HepG2 (cell line): ENCODE data around the gene USF2. TPM values are rescaled to one million over a fixed set of nuclear protein-coding genes. Genes with fewer than 3 reads are reported as not detected.

Experiments used
- AGO1 ChIP-seq: fragments of 200-400 bp; formaldehyde crosslinking; IDR thresholded peaks from 2 replicates; pipeline ENCODE4 v1.6.1; 2017; ENCODE audit warnings: mild to moderate bottlenecking, low read depth, low read length, moderate library complexity; ENCODE audit not compliant: poor library complexity, severe bottlenecking
- KMT2A ChIP-seq: sonication (generic); formaldehyde crosslinking; IDR thresholded peaks from 2 replicates; pipeline ENCODE4 v1.4.0; 2020; ENCODE audit warnings: missing genetic modification reagents
- KMT2B ChIP-seq: IDR thresholded peaks from 2 replicates; pipeline ENCODE4 v1.6.1; 2016; ENCODE audit warnings: missing genetic modification reagents, missing compliant biosample characterization
- LRRFIP1 ChIP-seq: sonication (generic); formaldehyde crosslinking; conservative IDR thresholded peaks from 2 replicates; pipeline ENCODE4 v1.4.0; 2020; ENCODE audit warnings: missing genetic modification reagents
- NFAT5 ChIP-seq: sonication (generic); formaldehyde crosslinking; IDR thresholded peaks from 2 replicates; pipeline ENCODE4 v1.4.0; 2020; ENCODE audit warnings: missing genetic modification reagents
- NR2C2 ChIP-seq: sonication (generic); formaldehyde crosslinking; IDR thresholded peaks from 2 replicates; pipeline ENCODE4 v1.4.0; 2020; ENCODE audit warnings: missing genetic modification reagents, mild to moderate bottlenecking, moderate library complexity, borderline replicate concordance
- RBFOX2 ChIP-seq: fragments of 200-400 bp; formaldehyde crosslinking; IDR thresholded peaks from 2 replicates; pipeline ENCODE4 v1.6.1; 2017; ENCODE audit warnings: low read depth, mild to moderate bottlenecking, low read length
- RBM39 ChIP-seq: fragments of 200-400 bp; formaldehyde crosslinking; IDR thresholded peaks from one replicate; pipeline ENCODE4 v1.6.1; 2018; ENCODE audit warnings: antibody characterized with exemption, mild to moderate bottlenecking, low read depth, low read length; ENCODE audit not compliant: poor library complexity, severe bottlenecking
- SALL2 ChIP-seq: sonication (generic); formaldehyde crosslinking; IDR thresholded peaks from 2 replicates; pipeline ENCODE4 v1.8.1; 2023; ENCODE audit warnings: mild to moderate bottlenecking, missing genetic modification reagents, inconsistent platforms
- SNRNP70 ChIP-seq: fragments of 200-400 bp; formaldehyde crosslinking; IDR thresholded peaks from 2 replicates; pipeline ENCODE4 v1.6.1; 2017; ENCODE audit warnings: mild to moderate bottlenecking, low read depth, low read length, moderate library complexity
- ZC3H13 ChIP-seq: sonication (generic); formaldehyde crosslinking; IDR thresholded peaks from 2 replicates; pipeline ENCODE4 v1.8.1; 2023; ENCODE audit warnings: mild to moderate bottlenecking, missing genetic modification reagents, moderate library complexity
- ZNF549 ChIP-seq: sonication (generic); formaldehyde crosslinking; IDR thresholded peaks from 2 replicates; pipeline ENCODE4 v1.5.0; 2020; ENCODE audit warnings: missing genetic modification reagents
- ZNF580 ChIP-seq: IDR thresholded peaks from 2 replicates; pipeline ENCODE4 v1.6.1; 2016; ENCODE audit warnings: low read depth, borderline replicate concordance
- ZNF597 ChIP-seq: sonication (generic); formaldehyde crosslinking; IDR thresholded peaks from 2 replicates; pipeline ENCODE4 v1.5.0; 2020; ENCODE audit warnings: missing genetic modification reagents
- ZNF607 ChIP-seq: sonication (generic); formaldehyde crosslinking; IDR thresholded peaks from 2 replicates; pipeline ENCODE4 v1.5.1; 2020; ENCODE audit warnings: missing genetic modification reagents, mild to moderate bottlenecking, borderline replicate concordance
- polyA plus RNA-seq, 8 experiments: library from polyadenylated mRNA; depleted of rRNA in 3 of 8; stranded (reverse) in 7 of 8; unstranded in 1 of 8; fragments of >200 nt; fragmentation: Illumina TruSeq in 4 of 8; extraction: Trizol in 4 of 8; gene quantifications; 2 replicates each; pipeline versions ENCODE4 v1.2.1 to v1.2.3, GENCODE V29; 2011 to 2016; ENCODE audit warnings: low read depth in 4 of 8, missing spikeins in 1 of 8, mixed read lengths in 1 of 8; ENCODE audit not compliant: insufficient read depth in 1 of 8
- total RNA-seq, 5 experiments: library from RNA; depleted of rRNA; stranded (reverse); fragments of >200 nt; fragmentation: Illumina TruSeq; extraction: Trizol; gene quantifications; 2 replicates each; pipeline ENCODE4 v1.2.3, GENCODE V29; 2016; ENCODE audit warnings: low read depth in 1 of 5

USF2 gene
- total and polyA plus RNA-seq, 2 of the 13 experiments (the other 11 are each of a cell fraction or from before 2014, with no cell fraction given), result 54.9 to 106 TPM

- no peak for TF ChIP-seq LRRFIP1
- no peak for TF ChIP-seq ZNF597 (CRISPR knock-in tag)
- TF ChIP-seq NR2C2, result no peak
- 0 out of 2 replicates have a peak, but pooled peaks have one; percentile 47 for TF ChIP-seq ZC3H13 (CRISPR knock-in tag)
- 0 out of 2 replicates have a peak, but pooled peaks have one; percentile 9 for TF ChIP-seq RBFOX2
- no peak for TF ChIP-seq KMT2A
- TF ChIP-seq SALL2 (CRISPR knock-in tag), result no peak
- TF ChIP-seq ZNF580 (CRISPR knock-in tag), result no peak
- TF ChIP-seq ZNF607 (CRISPR knock-in tag), result no peak
- peak; percentile 90 for TF ChIP-seq AGO1
- TF ChIP-seq RBM39, result peak; percentile 5
- no peak for TF ChIP-seq ZNF549 (CRISPR knock-in tag)
- TF ChIP-seq KMT2B (CRISPR knock-in tag), result no peak
- no peak for TF ChIP-seq NFAT5 (CRISPR knock-in tag)
- TF ChIP-seq SNRNP70, result no peak
Observed at GRCh38 chr19:35262101-35262761, 6.5 kb upstream of the USF2 start (continued).
